ENCODE results near the gene ADGRL3.

Gene ADGRL3

GRCh38 chr4:61428950-61429349, 228.8 kb downstream of the ADGRL3 start:
- no peak for DNase-seq

- no peak for DNase-seq
These were observed 231.0 kb downstream of the ADGRL3 start for GRCh38 chr4:61431131-61431530.

GRCh38 chr4:61437923-61438322, 237.8 kb downstream of the ADGRL3 start:
- DNase-seq: no peak

- DNase-seq: no peak
These were observed 240.2 kb downstream of the ADGRL3 start for GRCh38 chr4:61440321-61440720.

GRCh38 chr4:61442936-61443335, 242.8 kb downstream of the ADGRL3 start:
- DNase-seq: no peak

GRCh38 chr4:61443813-61444510, 243.8 kb downstream of the ADGRL3 start:
- no peak for DNase-seq

GRCh38 chr4:61445374-61446063, 245.4 kb downstream of the ADGRL3 start:
- DNase-seq: no peak

GRCh38 chr4:61446941-61447340, 246.8 kb downstream of the ADGRL3 start:
- no peak for DNase-seq

- DNase-seq: no peak
These were observed 247.8 kb downstream of the ADGRL3 start for GRCh38 chr4:61447918-61448317.

GRCh38 chr4:61451935-61452334, 251.8 kb downstream of the ADGRL3 start:
- no peak for DNase-seq

GRCh38 chr4:61461956-61462355, 261.8 kb downstream of the ADGRL3 start:
- DNase-seq: no peak

GRCh38 chr4:61462451-61463326, 262.6 kb downstream of the ADGRL3 start:
- DNase-seq: no peak

- no peak for DNase-seq
These were observed 268.0 kb downstream of the ADGRL3 start for GRCh38 chr4:61468024-61468720.

- no peak for DNase-seq
These were observed 273.2 kb downstream of the ADGRL3 start for GRCh38 chr4:61473306-61473705.

GRCh38 chr4:61478340-61478739, 278.2 kb downstream of the ADGRL3 start:
- no peak for DNase-seq

GRCh38 chr4:61485056-61485455, 284.9 kb downstream of the ADGRL3 start:
- no peak for DNase-seq

- no peak for DNase-seq
These were observed 289.8 kb downstream of the ADGRL3 start for GRCh38 chr4:61489927-61490326.

- no peak for DNase-seq
These were observed 292.9 kb downstream of the ADGRL3 start for GRCh38 chr4:61493041-61493440.

GRCh38 chr4:61493470-61493869, 293.3 kb downstream of the ADGRL3 start:
- no peak for DNase-seq

GRCh38 chr4:61500883-61501282, 300.8 kb downstream of the ADGRL3 start:
- no peak for DNase-seq

GRCh38 chr4:61501812-61502211, 301.7 kb downstream of the ADGRL3 start:
- DNase-seq: no peak

GRCh38 chr4:61505773-61506685, 305.9 kb downstream of the ADGRL3 start:
- DNase-seq: no peak
